ENCODE data around the gene MYCBP. TPM values are rescaled to one million over a fixed set of nuclear protein-coding genes. Genes with fewer than 3 reads are reported as not detected.

Gene MYCBP, protein sequence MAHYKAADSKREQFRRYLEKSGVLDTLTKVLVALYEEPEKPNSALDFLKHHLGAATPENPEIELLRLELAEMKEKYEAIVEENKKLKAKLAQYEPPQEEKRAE
- total RNA-seq = 8.7 and 22.2 TPM in 2 replicates

GRCh38 chr1:38873027-38873969, at the start of gene MYCBP:
Gene MYCBP (minus strand): TSS chr1:38873348. CDS start chr1:38873305, 43 bp downstream.

DNA sequence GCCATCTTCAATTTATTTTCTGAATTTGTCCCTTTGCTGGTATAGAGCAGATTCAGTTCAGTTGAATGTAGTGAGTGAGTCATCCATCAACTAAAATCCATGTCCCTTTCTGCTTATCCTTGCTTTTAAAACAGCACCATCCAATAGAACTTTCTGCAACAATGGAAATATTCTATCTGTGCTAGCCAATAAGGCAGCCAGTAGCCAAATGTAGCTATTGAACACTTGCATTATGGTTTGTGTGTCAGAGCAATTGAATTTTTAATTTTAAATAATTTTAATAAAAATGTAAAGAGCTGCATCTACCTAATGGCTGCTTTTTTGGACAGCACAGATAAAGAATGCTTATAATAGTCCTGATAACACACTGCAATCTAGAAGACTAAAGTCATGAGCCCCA, 8.3 kb upstream of the MYCBP start, which contains the start of gene GJA9:
Gene GJA9, minus strand, starts transcription at position 101 of the 400 bp plus-strand sequence. CDS start 5,489 bp downstream, outside the sequence.

DNA sequence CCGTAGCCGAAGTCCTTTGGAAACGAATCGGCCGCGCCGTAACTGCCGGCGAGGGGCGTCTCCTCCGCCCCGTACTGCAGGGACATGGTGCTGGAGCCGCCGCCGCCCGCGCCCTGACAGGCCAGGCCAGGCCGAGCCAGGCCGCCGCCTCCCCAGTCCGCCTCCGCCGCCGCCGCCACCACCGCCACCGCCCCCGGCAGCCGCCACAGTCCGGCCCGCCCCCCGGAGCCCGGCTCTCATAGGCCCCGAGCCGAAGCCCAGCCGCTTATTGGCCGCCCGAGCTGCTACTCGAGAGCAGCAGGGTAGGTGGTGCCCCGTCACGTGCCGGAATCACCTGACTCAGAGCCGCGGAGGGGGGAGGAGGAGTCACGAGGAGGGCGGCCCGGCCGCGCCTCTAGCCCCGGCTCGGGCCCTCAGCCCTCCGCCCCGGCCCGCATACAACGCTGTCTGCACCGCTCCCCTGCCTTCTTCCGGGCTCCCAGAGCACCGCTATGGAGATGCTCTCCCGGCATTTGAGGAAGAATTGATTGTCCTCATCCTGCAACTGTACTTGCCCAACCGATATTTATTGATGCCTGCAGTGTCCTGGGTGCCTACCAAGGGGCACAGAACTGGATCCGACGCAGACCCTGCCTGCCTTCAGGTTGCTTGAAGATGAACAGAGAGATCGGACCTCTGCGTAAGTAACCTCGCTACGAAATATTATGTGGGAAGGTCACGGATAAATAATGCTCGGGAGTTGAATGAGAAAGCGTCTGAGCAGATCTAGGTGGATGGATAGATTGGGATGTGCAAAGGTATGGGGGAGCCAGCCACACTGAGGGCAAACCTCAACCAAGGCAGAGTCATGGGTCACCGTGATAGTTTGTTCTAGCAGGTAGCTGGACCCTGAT, 13.3 kb downstream of the MYCBP start, which contains the start of gene RRAGC:
Gene RRAGC, minus strand, starts transcription at position 212 of the 893 bp plus-strand sequence. Its CDS starts 126 bp downstream, at position 86.

Other genes starting within 250 kb of the MYCBP start
- gene RRAGC, start 13.6 kb downstream of the MYCBP start, total RNA-seq = 8.6 and 17.5 TPM in 2 replicates
- gene GJA9, start 8.2 kb upstream of the MYCBP start, total RNA-seq = not detected in 2 replicates
- gene RHBDL2, start 68.5 kb upstream of the MYCBP start, total RNA-seq = 1.2 and 1.4 TPM in 2 replicates
- gene AKIRIN1, start 117.9 kb upstream of the MYCBP start, total RNA-seq = 43.1 and 56.0 TPM in 2 replicates
- 374 and 589 TPM in 2 replicates for gene NDUFS5, start 153.0 kb upstream of the MYCBP start, total RNA-seq

Data from regular cardiac myocyte (primary cell).